ENCODE measurements around the gene CSNK1D.

Gene CSNK1D

DNA sequence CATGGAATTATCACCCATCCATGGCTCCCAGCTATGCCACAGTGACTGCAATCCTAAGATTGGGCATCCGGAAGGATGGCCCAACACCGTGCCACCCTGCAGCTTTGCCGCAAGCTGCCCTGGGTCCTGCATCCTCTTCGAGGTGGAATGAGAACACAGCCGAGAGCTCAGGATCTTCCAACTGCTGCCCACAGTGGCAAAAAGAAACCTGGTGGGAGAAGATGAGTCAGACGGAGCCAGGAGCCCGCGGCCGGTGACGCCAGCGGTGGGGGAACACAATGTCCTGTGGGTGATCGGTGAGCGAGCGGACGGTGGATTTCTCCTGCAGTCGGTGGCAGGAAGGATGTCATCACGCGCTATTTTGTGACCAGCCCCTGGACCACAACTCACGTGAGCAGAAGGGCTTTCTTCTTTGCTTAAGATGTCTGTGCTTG, 23.8 kb upstream of the CSNK1D start:
- H3K4me1 ChIP-seq (ENCODE audit: control insufficient read depth, insufficient read depth, low read length): peaks cover 13% of the 10 kb centered on the region
- ChIA-PET CTCF (interaction anchor here (0.7 to 1.4 kb wide), 5 partner anchors 22 to 56 kb away, joined by 3 to 7 read pairs (median 4); no protein-coding TSS in a partner anchor), POLR2A (interaction anchor here (0.6 to 3.4 kb wide), 6 partner anchors 9 to 39 kb away, joined by 3 to 15 read pairs (median 4); partner anchors contain the start of gene CSNK1D)
- H3K36me3 ChIP-seq (ENCODE audit: control insufficient read depth in 2 of 2, insufficient read depth in 1 of 2, low read length in 2 of 2): no peaks in the 10 kb centered on the region
- no peaks in the 10 kb centered on the region for H3K9me3 ChIP-seq (ENCODE audit: control insufficient read depth, insufficient read depth, low read depth, low read length)
- peak overlapping the region; percentile 1 for H3K4me3 ChIP-seq (ENCODE audit: low read depth, low read length)
- H3K27ac ChIP-seq (ENCODE audit: extremely low read depth, low read depth, low read length): peak overlapping the region; percentile 33; the same call in 1 of the 2 replicates
- TF ChIP-seq ZFHX2 (tag by site-specific recombination; conservative IDR thresholded peaks at IDR 0.05) (peak; percentile 49), ZNF768 (tag by site-specific recombination; IDR thresholded peaks at IDR 0.05) (no peak), ZNF366 (tag by site-specific recombination; conservative IDR thresholded peaks at IDR 0.05) (peak; percentile 84), OSR2 (tag by site-specific recombination; IDR thresholded peaks at IDR 0.05) (peak; percentile 57; the same call in 1 of the 2 replicates), ZIC2 (tag by site-specific recombination; IDR thresholded peaks at IDR 0.05) (peak; percentile 33; the same call in 1 of the 2 replicates), ZNF629 (tag by site-specific recombination; IDR thresholded peaks at IDR 0.05) (peak; percentile 87), ZSCAN30 (tag by site-specific recombination; IDR thresholded peaks at IDR 0.05) (no peak; the same call in 1 of the 2 replicates), BCL11A (tag by site-specific recombination; IDR thresholded peaks at IDR 0.05; ENCODE audit: low read depth) (0 out of 2 replicates have a peak, but pooled peaks have one; percentile 14), IKZF3 (tag by site-specific recombination; IDR thresholded peaks at IDR 0.05) (peak; percentile 41; the same call in 1 of the 2 replicates), EGR2 (tag by site-specific recombination; IDR thresholded peaks at IDR 0.05; ENCODE audit: low read depth) (peak; percentile 46; the same call in 1 of the 2 replicates), ZNF157 (tag by site-specific recombination; IDR thresholded peaks at IDR 0.05) (no peak), ZNF398 (tag by site-specific recombination; IDR thresholded peaks at IDR 0.05) (peak; percentile 93), ZEB2 (tag by site-specific recombination; IDR thresholded peaks at IDR 0.05) (no peak; the same call in none of the 2 replicates), ZNF623 (tag by site-specific recombination; IDR thresholded peaks at IDR 0.05) (peak; percentile 74), KLF7 (tag by site-specific recombination; IDR thresholded peaks at IDR 0.05; ENCODE audit: borderline replicate concordance) (no peak), ZNF19 (tag by site-specific recombination; IDR thresholded peaks at IDR 0.05; ENCODE audit: low read depth) (no peak), ZNF530 (tag by site-specific recombination; IDR thresholded peaks at IDR 0.05; ENCODE audit: low read depth) (no peak), ZNF335 (tag by site-specific recombination; conservative IDR thresholded peaks at IDR 0.05) (peak; percentile 82), ZNF266 (tag by site-specific recombination; IDR thresholded peaks at IDR 0.05; ENCODE audit: low read depth) (no peak), GFI1B (tag by site-specific recombination; IDR thresholded peaks at IDR 0.05) (no peak), ZBTB8A (tag by site-specific recombination; IDR thresholded peaks at IDR 0.05) (no peak), ZNF473 (tag by site-specific recombination; IDR thresholded peaks at IDR 0.05) (no peak), BCL11B (tag by site-specific recombination; IDR thresholded peaks at IDR 0.05; ENCODE audit: low read depth) (no peak), ZBTB21 (tag by site-specific recombination; IDR thresholded peaks at IDR 0.05) (peak; percentile 37; the same call in 1 of the 2 replicates), MYNN (tag by site-specific recombination; IDR thresholded peaks at IDR 0.05; ENCODE audit: borderline replicate concordance) (no peak), ZNF10 (tag by site-specific recombination; IDR thresholded peaks at IDR 0.05) (0 out of 2 replicates have a peak, but pooled peaks have one; percentile 9), ZNF639 (tag by site-specific recombination; IDR thresholded peaks at IDR 0.05) (no peak), REPIN1 (tag by site-specific recombination; IDR thresholded peaks at IDR 0.05; ENCODE audit: low read depth) (no peak), GLI4 (tag by site-specific recombination; IDR thresholded peaks at IDR 0.05) (no peak), ZNF416 (tag by site-specific recombination; IDR thresholded peaks at IDR 0.05) (no peak), ZNF610 (tag by site-specific recombination; IDR thresholded peaks at IDR 0.05; ENCODE audit: borderline replicate concordance) (no peak)
- TF ChIP-seq, protein P1, sequence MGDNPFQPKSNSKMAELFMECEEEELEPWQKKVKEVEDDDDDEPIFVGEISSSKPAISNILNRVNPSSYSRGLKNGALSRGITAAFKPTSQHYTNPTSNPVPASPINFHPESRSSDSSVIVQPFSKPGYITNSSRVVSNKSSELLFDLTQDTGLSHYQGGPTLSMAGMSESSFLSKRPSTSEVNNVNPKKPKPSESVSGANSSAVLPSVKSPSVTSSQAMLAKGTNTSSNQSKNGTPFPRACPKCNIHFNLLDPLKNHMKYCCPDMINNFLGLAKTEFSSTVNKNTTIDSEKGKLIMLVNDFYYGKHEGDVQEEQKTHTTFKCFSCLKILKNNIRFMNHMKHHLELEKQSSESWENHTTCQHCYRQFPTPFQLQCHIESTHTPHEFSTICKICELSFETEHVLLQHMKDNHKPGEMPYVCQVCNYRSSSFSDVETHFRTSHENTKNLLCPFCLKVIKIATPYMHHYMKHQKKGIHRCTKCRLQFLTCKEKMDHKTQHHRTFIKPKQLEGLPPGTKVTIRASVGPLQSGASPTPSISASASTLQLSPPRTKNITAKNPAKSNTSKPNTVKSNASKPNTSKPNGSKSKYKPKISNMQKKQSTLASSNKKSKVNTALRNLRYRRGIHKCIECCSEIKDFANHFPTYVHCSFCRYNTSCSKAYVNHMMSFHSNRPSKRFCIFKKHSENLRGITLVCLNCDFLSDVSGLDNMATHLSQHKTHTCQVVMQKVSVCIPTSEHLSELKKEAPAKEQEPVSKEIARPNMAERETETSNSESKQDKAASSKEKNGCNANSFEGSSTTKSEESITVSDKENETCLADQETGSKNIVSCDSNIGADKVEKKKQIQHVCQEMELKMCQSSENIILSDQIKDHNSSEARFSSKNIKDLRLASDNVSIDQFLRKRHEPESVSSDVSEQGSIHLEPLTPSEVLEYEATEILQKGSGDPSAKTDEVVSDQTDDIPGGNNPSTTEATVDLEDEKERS (tag by site-specific recombination; IDR thresholded peaks at IDR 0.05): no peak
- TF ChIP-seq, protein P2, sequence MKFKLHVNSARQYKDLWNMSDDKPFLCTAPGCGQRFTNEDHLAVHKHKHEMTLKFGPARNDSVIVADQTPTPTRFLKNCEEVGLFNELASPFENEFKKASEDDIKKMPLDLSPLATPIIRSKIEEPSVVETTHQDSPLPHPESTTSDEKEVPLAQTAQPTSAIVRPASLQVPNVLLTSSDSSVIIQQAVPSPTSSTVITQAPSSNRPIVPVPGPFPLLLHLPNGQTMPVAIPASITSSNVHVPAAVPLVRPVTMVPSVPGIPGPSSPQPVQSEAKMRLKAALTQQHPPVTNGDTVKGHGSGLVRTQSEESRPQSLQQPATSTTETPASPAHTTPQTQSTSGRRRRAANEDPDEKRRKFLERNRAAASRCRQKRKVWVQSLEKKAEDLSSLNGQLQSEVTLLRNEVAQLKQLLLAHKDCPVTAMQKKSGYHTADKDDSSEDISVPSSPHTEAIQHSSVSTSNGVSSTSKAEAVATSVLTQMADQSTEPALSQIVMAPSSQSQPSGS (tag by site-specific recombination; IDR thresholded peaks at IDR 0.05; ENCODE audit: low read depth): 0 out of 2 replicates have a peak, but pooled peaks have one; percentile 11
